SHP77 treated with DMSO at 0.1 percent for 48 hours (cell line): ENCODE results near the gene DISP2.
A peak's percentile ranks its signal among the peaks of the same experiment; 100 is the strongest.

ENCODE experiments used
- DNase-seq: peaks from one replicate; lab custom pipeline; 2025; lab: John Stamatoyannopoulos, UW

DISP2 gene

DNA sequence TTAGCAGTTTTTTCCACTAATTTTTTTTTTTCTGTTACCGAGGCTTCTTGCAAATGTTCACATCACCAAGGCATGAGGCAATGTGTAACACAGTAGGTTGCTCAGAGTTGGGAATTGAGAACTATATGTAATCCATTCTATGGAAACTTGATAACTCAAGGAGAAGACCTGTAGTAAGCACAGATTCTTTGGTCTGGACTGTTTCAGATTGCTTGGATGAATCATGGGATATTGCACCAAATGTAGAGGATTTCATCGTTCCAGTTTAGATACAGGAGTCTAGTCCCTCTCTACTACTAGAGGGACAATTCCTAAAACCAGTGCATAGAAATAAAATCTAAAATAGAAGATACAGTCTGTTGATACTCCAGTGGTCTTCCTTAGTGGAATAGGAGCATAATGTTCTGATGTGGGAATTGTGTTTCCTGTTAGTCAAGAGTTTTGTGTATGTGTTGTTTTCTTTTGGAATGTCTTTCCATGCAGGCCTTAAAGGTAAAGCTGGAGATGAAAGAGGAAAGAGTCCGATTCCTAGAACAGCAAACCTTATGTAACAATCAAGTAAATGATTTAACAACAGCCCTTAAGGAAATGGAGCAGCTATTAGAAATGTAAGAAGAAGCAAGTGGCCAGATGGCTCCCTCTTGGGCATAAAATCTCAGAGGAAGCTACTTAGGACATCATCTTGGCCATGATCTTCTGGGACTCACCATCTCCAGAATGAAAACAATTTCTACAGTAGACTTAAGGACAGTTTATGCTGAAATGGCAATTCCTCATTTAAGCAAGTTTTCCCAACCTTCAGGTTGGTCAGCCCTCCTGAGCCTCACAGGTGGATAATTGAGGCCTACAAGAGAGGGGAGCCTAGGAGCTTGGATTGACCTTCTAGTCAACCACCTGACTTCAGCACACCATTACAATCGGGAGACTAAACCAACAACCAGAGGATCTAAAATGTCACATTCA lies 35.2 kb downstream of the DISP2 start:
- DNase-seq, result no peak

- DNase-seq, result no peak
Measured at GRCh38 chr15:40397688-40398412, 39.8 kb downstream of the DISP2 start.

- no peak for DNase-seq
Measured at GRCh38 chr15:40398413-40398873, 40.4 kb downstream of the DISP2 start.

- no peak for DNase-seq
Measured at GRCh38 chr15:40399370-40399769, 41.4 kb downstream of the DISP2 start.

DNA sequence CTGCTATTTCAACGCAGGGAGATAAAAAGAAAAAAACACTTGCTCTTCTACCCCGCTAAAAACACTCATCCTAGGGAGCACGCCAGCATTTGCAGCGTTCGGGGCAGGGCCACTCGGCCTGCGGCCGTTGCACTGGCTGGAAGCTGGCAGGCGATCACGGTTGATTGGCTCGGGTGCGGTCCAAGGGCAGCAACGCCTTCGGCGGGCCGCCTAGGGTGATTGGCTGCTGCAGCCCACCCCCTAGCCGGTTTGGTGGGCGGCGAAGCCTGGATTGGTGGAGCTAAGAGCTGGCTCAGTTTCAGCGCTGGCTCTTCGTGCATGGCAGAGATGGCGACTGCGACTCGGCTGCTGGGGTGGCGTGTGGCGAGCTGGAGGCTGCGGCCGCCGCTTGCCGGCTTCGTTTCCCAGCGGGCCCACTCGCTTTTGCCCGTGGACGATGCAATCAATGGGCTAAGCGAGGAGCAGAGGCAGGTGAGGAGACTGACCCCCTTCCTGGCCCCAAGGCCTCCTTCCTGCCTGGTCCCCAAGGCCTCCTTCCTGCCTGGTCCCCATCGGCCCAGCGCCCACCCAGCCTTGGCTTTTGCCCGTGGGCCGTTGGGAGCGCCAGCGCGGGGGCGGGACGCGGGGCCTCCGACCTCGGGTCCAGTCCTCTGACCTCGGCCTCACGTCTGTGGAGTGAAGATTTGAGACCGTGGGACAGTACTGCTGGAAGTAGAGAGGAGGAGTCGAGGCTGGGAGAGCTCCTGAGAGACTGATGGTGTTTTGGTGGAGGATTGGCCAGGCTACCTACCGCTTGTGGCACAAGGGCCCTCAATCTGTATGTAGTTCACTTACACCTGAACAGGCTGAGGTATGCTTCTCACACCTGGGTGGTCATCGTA lies 47.7 kb downstream of the DISP2 start, which contains the start of gene IVD:
Gene IVD (plus strand): TSS at position 295 of the 881 bp plus-strand sequence. CDS start 33 bp downstream, at position 328.
- peak; percentile 83 for DNase-seq

DNA sequence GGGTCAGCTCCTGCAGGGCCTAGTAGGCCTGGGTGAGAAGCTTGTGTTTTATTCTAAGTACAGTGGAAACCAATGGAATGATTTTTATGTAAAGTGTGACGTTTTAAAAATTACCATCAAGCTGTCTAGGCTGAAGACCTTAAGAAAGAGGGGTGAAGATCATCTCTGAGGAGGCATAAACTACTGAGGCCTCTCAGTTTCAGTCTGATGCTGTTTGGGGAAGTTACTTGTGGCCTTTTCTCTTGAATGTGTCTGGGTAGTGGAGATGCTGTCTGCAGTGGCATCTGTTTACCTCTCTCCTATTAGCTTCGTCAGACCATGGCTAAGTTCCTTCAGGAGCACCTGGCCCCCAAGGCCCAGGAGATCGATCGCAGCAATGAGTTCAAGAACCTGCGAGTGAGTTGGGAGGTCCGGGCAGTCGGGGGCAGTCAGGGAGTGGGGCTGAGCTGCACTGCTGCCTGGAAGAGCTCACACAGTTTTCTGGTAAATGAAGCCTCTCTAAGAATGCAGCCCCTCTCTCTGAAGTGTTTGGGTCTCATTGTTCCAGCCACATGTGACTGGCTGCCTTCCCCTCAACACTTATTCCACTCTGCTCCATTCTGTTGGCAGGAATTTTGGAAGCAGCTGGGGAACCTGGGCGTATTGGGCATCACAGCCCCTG lies 49.4 kb downstream of the DISP2 start:
- DNase-seq, result no peak

DNA sequence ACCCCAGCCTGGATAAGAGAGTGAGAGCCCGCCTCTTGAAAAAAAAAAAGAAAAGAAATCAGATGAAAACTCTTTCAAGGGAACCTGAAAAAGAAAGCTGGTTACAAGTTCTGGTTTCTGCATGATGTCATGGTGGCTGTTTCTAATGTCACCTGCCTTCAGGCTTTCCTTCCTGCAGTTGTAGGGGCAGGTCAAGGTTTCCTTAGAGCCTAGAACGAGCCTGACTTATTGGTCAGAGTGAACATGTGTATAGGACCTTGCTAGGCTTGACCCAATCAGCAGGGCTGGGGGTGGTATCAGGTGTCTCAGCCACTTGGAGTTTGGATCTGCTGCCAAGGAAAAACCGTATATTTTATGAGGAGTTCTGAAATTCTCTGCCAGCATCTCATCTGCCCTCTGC lies 51.3 kb downstream of the DISP2 start:
- no peak for DNase-seq

GRCh38 chr15:40410476-40410875 lies 52.5 kb downstream of the DISP2 start:
- DNase-seq, result no peak

GRCh38 chr15:40412095-40412759 lies 54.2 kb downstream of the DISP2 start:
- DNase-seq, result no peak

GRCh38 chr15:40413036-40413435 lies 55.0 kb downstream of the DISP2 start:
- DNase-seq, result no peak

GRCh38 chr15:40414816-40415215 lies 56.8 kb downstream of the DISP2 start:
- no peak for DNase-seq

DNA sequence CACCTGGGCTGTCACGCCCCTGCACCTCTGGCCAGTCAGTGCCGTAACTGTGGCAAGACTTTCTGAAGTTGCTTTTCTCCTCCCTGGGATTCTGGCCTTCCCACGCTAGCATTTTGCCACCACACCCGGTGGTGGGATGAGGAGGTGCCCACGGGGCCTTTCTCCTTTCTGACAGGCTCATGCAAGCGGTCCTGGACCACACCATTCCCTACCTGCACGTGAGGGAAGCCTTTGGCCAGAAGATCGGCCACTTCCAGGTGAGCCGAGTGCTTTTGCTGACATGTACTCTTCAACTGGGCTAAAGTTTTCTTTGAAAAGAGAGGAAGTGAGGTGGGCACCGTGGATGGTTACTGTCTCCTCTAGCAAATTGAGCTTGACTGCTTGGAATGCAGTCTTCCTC lies 57.2 kb downstream of the DISP2 start:
- DNase-seq, result no peak

- no peak for DNase-seq
Measured at GRCh38 chr15:40416056-40416455, 58.0 kb downstream of the DISP2 start.

- no peak for DNase-seq
Measured at GRCh38 chr15:40418126-40418525, 60.1 kb downstream of the DISP2 start.

DNA sequence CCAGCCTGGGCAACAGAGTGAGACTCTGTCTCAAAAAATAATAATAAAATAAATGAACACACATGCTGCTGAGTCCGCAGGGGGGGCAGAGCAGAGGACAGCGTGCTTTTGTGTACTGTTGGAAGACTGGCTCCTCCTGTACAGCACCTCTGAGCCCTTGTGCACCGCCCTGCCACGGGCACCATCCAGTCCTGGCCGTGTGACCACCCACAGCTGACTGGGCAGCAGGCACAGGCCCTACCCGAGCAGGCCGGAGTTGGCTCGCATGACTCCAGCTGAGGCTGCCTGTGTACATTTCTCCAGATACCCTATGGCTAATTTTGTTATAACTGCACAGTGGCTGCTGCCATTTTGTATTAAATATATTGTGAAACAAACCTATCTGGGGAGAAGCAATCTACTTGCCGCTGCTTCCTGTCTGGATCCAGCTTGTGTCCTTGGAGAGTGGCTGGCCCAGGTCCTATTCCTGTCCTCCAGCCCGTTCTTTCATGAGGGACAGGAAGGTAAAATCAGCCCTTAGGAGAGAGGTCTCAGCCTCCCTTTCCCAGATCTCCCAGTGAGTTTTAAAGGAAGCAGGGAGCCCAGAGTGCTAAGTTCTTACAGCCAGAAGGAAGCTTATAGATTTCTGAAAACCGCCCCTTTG lies 62.2 kb downstream of the DISP2 start:
- peak; percentile 9 for DNase-seq

DNA sequence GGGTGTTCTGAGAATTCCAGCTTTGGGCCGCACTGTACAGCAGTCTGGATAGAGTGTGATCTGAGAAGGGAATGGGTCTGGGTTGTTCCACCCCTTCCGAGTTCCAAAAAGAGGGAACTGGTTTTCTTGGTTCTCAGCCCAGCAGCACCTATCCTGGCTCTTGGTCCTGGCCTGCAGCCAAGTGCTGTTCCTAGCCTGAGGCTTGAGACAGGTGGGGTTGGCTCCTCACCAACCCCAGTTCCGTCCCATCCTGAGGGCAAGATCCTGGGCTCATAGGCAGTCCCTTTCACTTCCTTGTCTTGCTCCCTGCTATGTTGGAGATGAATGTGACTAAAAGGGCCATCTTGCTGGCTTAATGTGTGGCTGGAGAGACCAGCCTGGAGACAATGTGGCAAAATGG lies 62.8 kb downstream of the DISP2 start:
- DNase-seq, result no peak

- DNase-seq, result peak; percentile 16
Measured at GRCh38 chr15:40421246-40422157, 63.5 kb downstream of the DISP2 start.

DNA sequence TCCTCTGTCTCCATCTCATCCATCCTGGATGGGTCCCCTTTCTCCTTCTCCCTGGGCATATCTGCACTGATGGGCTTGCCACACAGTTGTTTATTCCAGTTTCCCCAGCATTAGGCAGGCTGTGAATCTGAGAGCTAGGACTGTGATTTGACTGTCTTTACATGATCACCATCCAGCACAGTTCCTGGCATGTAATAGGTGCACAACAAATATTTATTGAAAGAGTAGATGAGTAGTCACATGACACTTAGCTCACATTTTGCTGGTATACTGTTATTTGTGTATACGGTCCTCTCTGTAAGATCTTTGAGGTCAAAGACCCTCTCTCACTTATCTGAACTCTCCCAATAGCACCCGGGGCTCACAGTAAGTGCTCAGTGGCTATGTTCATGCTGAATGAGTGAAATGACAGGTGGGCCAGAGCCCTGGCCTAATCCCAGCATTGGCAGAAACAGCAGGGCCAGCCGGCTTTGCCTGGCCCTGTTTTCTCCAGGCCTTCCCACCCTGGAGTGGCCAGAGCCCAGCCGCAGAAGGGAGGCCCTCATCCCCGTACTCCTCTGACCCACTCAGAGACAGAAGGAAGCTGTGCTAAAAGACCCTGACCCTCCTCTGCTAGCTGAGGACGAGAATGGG lies 66.6 kb downstream of the DISP2 start:
- no peak for DNase-seq

DNA sequence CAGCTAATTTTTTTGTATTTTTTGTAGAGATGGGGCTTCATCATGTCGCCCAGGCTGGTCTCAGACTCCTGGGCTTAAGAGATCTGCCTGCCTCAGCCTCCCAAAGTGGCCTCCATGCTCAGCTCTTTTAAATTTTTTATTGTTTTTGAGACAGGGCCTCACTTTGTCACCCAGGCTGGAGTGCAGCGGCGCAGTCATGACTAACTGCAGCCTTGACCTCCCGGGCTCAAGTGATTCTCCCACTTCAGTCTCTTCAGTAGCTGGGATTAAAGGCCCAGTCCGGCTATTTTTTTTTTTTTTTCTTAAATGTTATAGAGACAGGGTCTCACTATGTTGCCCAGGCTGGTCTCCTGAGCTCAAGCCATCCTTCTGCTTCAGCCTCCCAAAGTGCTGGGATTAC lies 67.7 kb downstream of the DISP2 start:
- DNase-seq, result no peak
